ENCODE results near the gene SOCS2. TPM values are rescaled to one million over a fixed set of nuclear protein-coding genes. Genes with fewer than 3 reads are reported as not detected.

The SOCS2 gene
- total RNA-seq, 2 experiments from 2014 or later: 40.7 to 43.3 TPM

DNA sequence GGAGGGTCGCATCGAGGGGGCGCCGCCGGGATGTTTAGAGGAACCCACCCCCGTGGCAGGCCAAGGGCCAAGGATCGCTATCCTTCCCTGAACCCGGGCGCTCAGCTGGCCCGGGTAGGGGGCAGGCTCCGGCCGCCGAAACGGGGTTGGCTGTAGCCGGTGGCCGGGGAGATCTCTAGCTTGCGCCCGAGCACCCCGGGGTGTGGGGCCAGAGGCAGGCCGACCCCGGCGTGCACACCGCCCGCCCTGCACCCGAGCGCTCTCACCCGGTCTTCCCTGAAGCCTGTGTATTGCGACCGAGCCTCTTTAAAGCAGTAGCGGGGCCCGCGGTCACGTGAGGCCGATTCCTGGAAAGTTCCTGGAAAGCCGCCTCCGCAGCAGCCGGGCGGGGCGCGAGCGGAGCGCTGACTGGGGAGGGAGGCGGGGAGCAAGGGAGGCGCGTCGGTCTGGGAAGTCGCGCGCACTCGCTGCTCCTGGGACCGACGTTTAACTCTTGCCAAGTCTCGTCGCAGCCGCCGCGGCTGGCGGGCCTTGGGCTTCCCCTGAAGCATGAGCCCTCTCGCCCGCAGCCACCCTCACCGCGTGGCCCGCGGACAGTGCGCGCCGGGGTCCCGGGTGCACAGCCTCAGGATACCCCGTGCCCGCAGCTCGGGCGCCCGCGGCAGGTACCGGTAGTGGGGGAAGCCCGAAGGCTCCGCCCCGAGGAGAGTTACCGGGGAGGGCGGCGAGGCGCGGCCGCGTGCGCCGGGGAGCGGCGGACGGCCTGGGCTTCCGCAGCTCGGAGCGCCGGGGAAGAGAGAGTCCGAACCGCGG lies 1.7 kb upstream of the SOCS2 start:
- peaks cover 7% of the 10 kb centered on the region for H3K27me3 Mint-ChIP-seq
- peak overlapping the region; percentile 80 for H3K27ac Mint-ChIP-seq
- H3K4me3 Mint-ChIP-seq: peak overlapping the region; percentile 85
- POLR2A ChIA-PET: interaction anchor here (0.7 to 2.4 kb wide), 10 partner anchors 9 to 531 kb away, joined by 3 to 13 read pairs (median 4); partner anchors contain the start of genes CRADD and UBE2N
- peaks cover 35% of the 10 kb centered on the region for H3K36me3 Mint-ChIP-seq
- H3K9me3 Mint-ChIP-seq: no peaks in the 10 kb centered on the region
- peaks cover 26% of the 10 kb centered on the region for H3K4me1 Mint-ChIP-seq
- DNase-seq (peak; percentile 92), ATAC-seq (ENCODE audit: low read depth) (peak; percentile 69)

DNA sequence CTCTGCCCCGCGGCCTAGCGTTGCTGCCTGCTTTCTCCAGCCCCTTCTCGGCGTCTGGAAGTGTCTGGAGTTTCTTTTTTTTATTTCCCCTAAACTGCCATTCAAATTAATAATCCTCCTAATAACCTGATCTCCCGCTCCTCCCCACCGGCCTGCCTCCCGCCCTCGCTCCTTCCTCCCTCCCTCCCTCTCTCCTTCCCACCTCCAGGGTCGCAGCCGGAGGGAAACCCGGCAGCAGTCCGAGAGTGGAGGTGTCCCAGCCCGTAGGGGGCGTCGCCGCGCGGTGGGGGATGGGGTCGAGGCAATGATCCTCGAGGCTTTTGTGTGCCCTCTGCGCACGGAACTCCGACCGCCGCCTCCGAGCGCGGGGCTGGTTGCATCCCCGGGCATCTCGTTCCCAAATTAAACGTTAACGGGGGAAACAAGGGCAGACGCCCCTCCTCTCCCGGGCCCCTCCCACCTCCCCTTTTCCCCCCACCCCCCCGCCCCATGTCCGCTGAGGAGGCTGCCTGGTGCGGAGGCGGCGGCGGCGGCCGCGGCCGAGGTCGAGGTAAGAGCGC lies 1.0 kb upstream of the SOCS2 start:
- ATAC-seq (ENCODE audit: low read depth) (peak; percentile 12), DNase-seq (peak; percentile 84)
- H3K27ac Mint-ChIP-seq: peak overlapping the region; percentile 79
- POLR2A ChIA-PET: interaction anchor here (0.7 to 2.0 kb wide), 8 partner anchors 8 to 462 kb away, joined by 3 to 6 read pairs (median 4); partner anchors contain the start of genes CRADD and UBE2N
- H3K4me3 Mint-ChIP-seq: peak overlapping the region; percentile 85
- H3K36me3 Mint-ChIP-seq: peaks cover 34% of the 10 kb centered on the region
- H3K4me1 Mint-ChIP-seq: peaks cover 29% of the 10 kb centered on the region
- peaks cover 7% of the 10 kb centered on the region for H3K27me3 Mint-ChIP-seq
- H3K9me3 Mint-ChIP-seq: no peaks in the 10 kb centered on the region

DNA sequence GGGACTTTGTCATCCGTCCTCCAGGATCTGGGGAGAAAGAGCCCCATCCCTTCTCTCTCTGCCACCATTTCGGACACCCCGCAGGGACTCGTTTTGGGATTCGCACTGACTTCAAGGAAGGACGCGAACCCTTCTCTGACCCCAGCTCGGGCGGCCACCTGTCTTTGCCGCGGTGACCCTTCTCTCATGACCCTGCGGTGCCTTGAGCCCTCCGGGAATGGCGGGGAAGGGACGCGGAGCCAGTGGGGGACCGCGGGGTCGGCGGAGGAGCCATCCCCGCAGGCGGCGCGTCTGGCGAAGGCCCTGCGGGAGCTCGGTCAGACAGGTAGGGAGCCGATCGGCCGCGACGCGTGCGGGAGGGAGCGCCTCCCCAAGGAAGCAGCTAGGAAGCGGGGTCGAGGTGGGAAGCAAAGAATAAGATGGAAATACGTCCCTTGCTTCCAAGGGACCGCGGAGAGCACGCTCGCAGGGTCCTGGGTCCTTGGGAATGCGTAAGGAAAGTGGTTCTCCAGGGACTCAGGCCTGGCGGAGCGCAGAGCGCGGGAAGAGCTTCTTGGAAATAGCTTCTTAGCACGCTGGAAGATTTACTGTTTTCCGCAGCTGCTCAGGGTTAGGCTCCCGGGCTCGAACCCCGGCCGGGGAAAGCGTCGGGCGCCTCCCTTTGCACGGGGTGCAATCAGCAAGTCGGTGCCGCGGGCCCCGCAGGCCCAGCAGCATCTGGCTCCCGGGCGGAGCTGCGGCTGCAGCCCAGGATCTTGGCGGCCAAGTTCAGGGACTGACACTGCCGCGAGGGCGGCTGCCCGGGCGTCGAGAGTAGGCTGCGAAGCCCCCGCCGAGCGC lies 457 bp downstream of the SOCS2 start:
- Mint-ChIP-seq H3K4me1 (peaks cover 36% of the 10 kb centered on the region), H3K4me3 (peak overlapping the region; percentile 91), H3K9me3 (no peaks in the 10 kb centered on the region), H3K27ac (peak overlapping the region; percentile 87), H3K36me3 (peaks cover 42% of the 10 kb centered on the region), H3K27me3 (peaks cover 7% of the 10 kb centered on the region)
- POLR2A ChIA-PET: interaction anchor here (0.6 to 1.8 kb wide), 7 partner anchors 7 to 528 kb away, joined by 3 to 6 read pairs (median 3); partner anchors contain the start of gene CRADD
- ATAC-seq (ENCODE audit: low read depth): no peak
- peak; percentile 53 for DNase-seq

DNA sequence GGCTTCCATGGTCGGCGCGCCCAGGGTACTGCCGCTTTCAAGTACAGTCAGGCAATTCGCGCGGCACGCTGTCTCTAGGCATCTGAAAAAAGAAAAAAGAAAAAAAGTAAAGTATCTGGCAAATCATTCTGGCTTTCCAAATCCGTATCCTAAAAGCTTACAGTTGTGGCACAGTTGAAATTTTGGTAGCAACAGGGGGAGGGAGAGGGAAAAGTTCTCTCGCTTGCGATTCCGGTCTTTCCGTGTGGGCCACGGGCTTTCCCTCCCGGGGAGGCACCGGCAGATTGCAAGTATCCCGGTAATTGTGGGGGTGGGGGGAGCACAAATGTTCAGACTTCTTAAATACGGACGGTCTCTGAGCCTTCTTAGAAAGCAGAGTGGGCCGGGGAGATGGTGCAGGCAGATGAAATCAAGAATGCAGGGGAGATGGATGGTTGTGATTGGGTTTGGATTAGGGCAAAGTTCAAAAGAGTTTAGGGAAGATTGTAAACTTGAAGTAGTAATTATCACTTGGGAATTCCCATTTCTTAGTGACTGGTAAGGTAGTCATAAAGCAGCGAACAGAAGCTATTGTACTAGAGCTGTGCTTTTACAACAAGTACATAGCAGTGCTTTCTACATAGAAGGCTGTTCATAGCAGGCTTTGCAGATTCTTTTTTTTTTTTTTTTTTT lies 1.2 kb downstream of the SOCS2 start:
- peaks cover 7% of the 10 kb centered on the region for H3K27me3 Mint-ChIP-seq
- H3K4me3 Mint-ChIP-seq: peak overlapping the region; percentile 91
- H3K27ac Mint-ChIP-seq: no peak overlapping the region
- H3K9me3 Mint-ChIP-seq: no peaks in the 10 kb centered on the region
- H3K4me1 Mint-ChIP-seq: peaks cover 34% of the 10 kb centered on the region
- H3K36me3 Mint-ChIP-seq: peaks cover 48% of the 10 kb centered on the region
- no peak for DNase-seq
- no peak for ATAC-seq (ENCODE audit: low read depth)
- POLR2A ChIA-PET: interaction anchor here (0.6 to 1.8 kb wide), 5 partner anchors 22 to 527 kb away, joined by 3 to 6 read pairs (median 4); partner anchors contain the start of gene CRADD

DNA sequence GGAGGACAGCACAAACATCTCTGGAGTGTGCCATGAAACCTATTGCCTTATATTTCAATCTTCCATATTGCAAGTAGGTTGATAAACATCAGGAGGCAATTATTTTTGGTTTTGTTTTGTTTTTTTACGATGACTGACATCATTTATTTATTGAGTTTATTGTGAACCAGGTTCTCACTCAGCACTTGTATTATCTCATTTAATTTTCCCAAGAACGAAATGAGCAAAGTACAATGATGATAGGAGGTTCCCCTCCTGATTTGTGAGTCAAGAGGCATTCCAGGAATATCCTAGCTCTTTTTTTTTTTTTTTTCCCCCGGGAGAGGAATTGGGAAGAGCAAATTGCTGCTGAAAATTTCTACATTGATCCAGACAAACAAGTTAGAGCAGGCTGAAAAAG lies 4.7 kb downstream of the SOCS2 start:
- Mint-ChIP-seq H3K9me3 (no peaks in the 10 kb centered on the region), H3K4me3 (no peak overlapping the region), H3K27ac (no peak overlapping the region), H3K27me3 (peaks cover 7% of the 10 kb centered on the region), H3K36me3 (peaks cover 78% of the 10 kb centered on the region), H3K4me1 (peaks cover 41% of the 10 kb centered on the region)
- ATAC-seq (ENCODE audit: low read depth) (no peak), DNase-seq (no peak)
- POLR2A ChIA-PET: no interaction called here

DNA sequence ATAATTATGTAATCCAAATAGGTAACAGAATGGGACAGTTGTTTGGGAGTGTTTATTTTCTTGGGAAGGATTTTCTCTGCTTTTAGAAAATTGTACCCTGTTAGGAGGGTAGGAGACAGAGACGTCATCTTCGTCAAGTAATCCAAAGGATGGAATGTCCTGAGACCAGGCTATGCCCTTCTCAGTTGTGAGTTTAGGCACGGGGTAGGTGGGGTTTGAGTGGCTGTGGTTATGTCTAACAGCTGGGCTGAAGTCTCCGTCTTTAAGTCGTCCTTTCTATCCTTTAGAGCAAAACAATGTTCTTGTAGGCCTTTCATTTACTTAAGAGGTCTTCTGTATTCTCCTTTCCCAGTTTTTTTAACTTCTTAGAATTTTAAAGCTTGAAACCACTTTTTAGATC lies 5.7 kb downstream of the SOCS2 start:
- peaks cover 71% of the 10 kb centered on the region for H3K36me3 Mint-ChIP-seq
- POLR2A ChIA-PET: no interaction called here
- H3K9me3 Mint-ChIP-seq: no peaks in the 10 kb centered on the region

DNA sequence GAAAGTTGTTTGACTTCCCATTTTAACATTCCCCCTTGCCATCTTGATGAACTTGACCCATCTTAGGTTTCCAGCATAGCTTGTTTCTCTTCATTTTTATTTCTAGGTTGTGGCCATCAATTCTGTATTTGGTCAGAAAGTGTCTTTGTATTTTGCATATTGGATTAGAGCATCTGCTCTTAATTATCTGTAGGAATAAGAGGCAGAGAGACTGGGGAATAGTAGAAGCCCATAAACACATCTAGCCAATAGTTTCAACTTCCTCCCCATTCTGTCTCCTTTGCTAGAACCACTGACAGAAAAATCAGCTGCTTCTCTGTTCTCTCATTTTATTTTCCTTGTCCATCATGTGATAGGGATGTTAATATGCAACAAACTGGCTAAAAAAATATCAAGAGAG lies 8.2 kb downstream of the SOCS2 start:
- Mint-ChIP-seq H3K27ac (no peak overlapping the region), H3K4me3 (no peak overlapping the region), H3K4me1 (peaks cover 23% of the 10 kb centered on the region), H3K36me3 (peaks cover 59% of the 10 kb centered on the region), H3K27me3 (peaks cover 2% of the 10 kb centered on the region), H3K9me3 (no peaks in the 10 kb centered on the region)
- no peak for DNase-seq
- POLR2A ChIA-PET: no interaction called here
- ATAC-seq (ENCODE audit: low read depth): no peak

More for the DNA sequence above, 5.7 kb downstream of the SOCS2 start:
- peaks cover 4% of the 10 kb centered on the region for H3K27me3 Mint-ChIP-seq
- H3K27ac Mint-ChIP-seq: no peak overlapping the region
- ATAC-seq (ENCODE audit: low read depth) (no peak), DNase-seq (no peak)
- H3K4me3 Mint-ChIP-seq: no peak overlapping the region
- peaks cover 34% of the 10 kb centered on the region for H3K4me1 Mint-ChIP-seq

DNA sequence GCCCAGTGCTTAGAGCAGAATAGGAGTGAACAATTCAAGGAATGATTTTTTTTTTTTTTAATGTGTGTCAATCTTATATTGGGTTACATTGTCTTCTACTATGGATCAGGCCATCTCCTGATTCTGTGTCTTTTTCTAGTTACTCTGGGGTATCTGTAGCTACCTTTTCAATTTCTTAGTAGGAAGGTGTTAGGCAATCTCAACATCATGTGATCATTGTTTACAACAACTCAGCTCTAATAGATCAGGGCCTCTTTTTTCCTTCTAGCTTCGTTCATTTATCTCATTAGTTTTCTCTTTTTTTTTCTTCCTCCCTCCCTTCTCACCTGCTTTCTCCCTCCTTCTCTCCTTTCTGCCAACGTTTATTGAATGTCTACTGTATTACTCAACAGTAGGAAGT lies 8.9 kb downstream of the SOCS2 start:
- Mint-ChIP-seq H3K36me3 (peaks cover 53% of the 10 kb centered on the region), H3K27ac (no peak overlapping the region), H3K27me3 (peaks cover 2% of the 10 kb centered on the region), H3K9me3 (no peaks in the 10 kb centered on the region), H3K4me1 (peaks cover 21% of the 10 kb centered on the region), H3K4me3 (no peak overlapping the region)
- ATAC-seq (ENCODE audit: low read depth) (no peak), DNase-seq (no peak)
- POLR2A ChIA-PET: interaction anchor here (0.8 kb wide), 1 partner anchor 9 kb away, joined by 3 read pairs; no protein-coding TSS in a partner anchor

DNA sequence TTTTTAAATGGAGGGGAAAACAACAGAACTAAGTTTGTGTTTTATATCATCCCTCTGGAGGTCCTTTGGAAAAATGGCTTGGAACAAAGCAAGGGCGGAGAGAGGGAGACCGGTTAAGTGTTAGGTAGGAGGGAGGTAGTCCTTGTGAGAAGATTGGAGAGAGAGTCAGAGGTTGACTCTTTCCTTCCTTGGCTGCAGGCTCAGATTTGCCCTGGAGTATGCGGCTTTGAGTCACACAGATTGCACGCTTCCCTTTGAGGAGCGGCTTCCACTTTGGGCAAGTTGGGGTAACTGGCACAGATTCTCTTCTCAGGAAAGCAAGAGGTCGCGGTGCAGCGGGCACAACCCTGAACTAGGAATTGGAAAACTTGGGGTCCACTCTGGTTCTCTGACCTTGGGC lies 9.9 kb downstream of the SOCS2 start:
- H3K9me3 Mint-ChIP-seq: no peaks in the 10 kb centered on the region
- H3K27ac Mint-ChIP-seq: no peak overlapping the region
- H3K27me3 Mint-ChIP-seq: peaks cover 2% of the 10 kb centered on the region
- DNase-seq (no peak), ATAC-seq (ENCODE audit: low read depth) (no peak)
- no peak overlapping the region for H3K4me3 Mint-ChIP-seq
- peaks cover 15% of the 10 kb centered on the region for H3K4me1 Mint-ChIP-seq
- H3K36me3 Mint-ChIP-seq: peaks cover 45% of the 10 kb centered on the region
- POLR2A ChIA-PET: no interaction called here

DNA sequence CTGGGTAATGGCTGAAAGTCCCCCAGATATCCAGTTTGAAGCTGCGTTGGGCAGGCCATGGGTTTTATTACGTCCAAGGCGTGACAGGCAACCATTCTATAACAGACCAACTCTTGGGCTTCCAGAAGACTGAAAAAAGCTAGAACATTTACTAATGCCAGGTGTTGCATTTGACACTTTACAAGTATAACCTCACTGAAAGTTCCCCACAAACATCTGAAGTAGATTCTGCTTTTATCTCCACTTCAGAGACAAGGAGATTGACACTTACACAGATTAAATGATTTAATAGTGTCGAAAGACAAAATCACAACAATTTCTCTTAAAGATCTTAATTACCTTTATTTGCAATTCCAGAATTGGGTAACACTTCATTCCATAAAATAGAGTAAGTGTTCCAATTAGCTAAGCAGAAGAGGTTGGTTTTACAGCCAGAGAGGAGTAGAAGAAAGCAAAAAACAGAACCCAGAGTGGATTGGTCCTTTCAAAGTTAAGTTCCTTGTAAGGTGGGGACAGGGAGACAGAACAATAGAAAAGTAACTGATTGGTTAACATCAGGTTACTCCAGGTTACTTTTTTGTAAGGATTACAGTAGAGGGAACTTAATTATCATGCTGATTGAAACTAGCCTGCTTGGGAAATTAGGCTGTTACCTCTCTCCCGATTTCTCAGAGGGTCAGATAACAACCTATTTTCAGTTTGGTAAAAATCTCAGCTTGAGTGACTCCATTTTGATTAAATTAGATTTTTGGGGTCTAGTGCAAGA lies 11.3 kb downstream of the SOCS2 start:
- no peaks in the 10 kb centered on the region for H3K9me3 Mint-ChIP-seq
- POLR2A ChIA-PET: no interaction called here
- H3K4me3 Mint-ChIP-seq: no peak overlapping the region
- H3K27me3 Mint-ChIP-seq: peaks cover 2% of the 10 kb centered on the region
- H3K36me3 Mint-ChIP-seq: peaks cover 35% of the 10 kb centered on the region
- H3K27ac Mint-ChIP-seq: no peak overlapping the region
- DNase-seq (no peak), ATAC-seq (ENCODE audit: low read depth) (no peak)
- peaks cover 21% of the 10 kb centered on the region for H3K4me1 Mint-ChIP-seq

DNA sequence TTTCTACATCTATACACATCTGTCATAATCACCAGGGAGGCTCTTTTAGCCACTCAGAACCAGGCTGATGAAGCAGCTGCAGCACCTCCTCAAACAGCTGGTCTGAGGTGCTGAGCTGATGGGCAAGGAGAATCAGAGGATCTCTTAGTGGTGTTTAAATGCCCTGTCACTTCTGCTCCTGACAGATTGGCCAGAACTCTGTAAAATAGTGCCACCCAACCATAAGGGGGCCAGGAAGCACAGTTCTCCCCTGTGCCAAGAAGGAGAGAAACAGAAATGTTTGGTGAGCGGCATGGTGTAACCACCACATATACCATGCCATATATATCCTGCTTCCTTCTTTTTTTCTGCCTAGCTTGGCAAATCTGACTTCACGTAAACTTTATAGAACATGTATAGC lies 12.8 kb downstream of the SOCS2 start:
- ATAC-seq (ENCODE audit: low read depth) (no peak), DNase-seq (no peak)
- no peaks in the 10 kb centered on the region for H3K9me3 Mint-ChIP-seq
- H3K36me3 Mint-ChIP-seq: peaks cover 25% of the 10 kb centered on the region
- H3K27me3 Mint-ChIP-seq: peaks cover 7% of the 10 kb centered on the region
- no peak overlapping the region for H3K4me3 Mint-ChIP-seq
- POLR2A ChIA-PET: no interaction called here
- H3K27ac Mint-ChIP-seq: no peak overlapping the region
- peaks cover 27% of the 10 kb centered on the region for H3K4me1 Mint-ChIP-seq

DNA sequence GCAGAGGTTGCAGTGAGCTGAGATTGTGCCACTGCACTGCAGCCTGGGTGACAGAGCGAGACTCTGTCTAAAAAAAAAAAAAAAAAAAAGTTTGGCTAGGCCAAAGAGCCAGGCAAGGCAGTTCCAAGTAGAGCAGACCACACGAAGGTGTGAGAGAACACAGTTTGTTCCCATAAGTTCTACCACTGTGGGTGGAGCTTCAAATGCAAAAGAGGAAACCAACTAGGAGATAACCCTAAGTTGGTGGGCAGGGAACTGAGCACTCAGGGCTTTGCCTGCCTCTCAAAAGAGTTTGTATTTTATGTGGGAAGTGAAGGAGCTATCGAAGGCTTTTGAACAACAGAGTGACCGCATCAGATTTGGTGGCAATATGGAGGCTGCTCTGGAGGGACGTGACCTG lies 15.1 kb downstream of the SOCS2 start:
- Mint-ChIP-seq H3K36me3 (peaks cover 10% of the 10 kb centered on the region), H3K4me3 (peak overlapping the region; percentile 27), H3K27me3 (peaks cover 20% of the 10 kb centered on the region), H3K9me3 (no peaks in the 10 kb centered on the region), H3K4me1 (peaks cover 32% of the 10 kb centered on the region), H3K27ac (no peak overlapping the region)
- ATAC-seq (ENCODE audit: low read depth) (peak; percentile 69), DNase-seq (no peak)
- POLR2A ChIA-PET: interaction anchor here (0.7 to 2.3 kb wide), 7 partner anchors 15 to 572 kb away, joined by 3 to 6 read pairs (median 3); partner anchors contain the start of genes CRADD and SOCS2
